ENCODE measurements around the gene TMEM250. TPM values are rescaled to one million over a fixed set of nuclear protein-coding genes. Genes with fewer than 3 reads are reported as not detected.

TMEM250 gene
- total RNA-seq, 4 donors from 2014 or later: 23.5 to 35.3 (median 25.6) TPM

DNA sequence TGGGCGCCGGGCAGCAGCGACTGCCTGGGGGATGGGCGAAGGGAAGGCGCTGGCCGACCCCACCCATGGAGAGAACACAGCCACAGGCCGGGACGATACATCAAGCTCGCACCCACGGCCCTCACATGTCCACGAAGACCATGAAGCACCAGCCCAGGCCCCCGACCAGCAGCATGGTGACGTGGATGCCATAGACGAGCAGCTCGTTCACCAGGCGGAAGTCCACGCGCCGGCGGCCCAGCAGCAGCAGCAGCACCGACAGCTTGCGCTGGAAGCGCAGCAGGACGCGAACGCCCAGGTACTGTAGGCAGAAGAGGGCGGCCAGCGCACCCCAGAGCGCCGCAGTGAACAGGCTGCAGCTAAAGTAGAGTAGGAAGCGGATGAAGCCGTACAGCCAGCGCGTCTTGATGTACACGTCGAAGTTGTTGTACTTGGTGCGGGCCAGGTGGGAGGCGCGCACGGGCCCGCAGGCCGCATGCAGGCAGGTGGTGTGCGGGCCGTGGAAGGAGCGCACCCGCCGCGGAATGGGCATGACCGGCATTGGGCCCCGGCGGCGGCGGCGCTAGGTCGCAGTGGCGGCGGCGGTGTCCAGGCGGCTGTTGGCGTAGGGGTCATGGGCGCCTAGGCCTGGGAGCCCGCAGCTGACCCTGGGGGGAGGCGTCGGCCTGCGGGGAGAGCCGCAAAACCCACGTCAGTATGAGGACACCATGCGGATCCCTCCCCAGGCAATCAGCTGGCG, 2.1 kb downstream of the TMEM250 start:
- no peak for DNase-seq

DNA sequence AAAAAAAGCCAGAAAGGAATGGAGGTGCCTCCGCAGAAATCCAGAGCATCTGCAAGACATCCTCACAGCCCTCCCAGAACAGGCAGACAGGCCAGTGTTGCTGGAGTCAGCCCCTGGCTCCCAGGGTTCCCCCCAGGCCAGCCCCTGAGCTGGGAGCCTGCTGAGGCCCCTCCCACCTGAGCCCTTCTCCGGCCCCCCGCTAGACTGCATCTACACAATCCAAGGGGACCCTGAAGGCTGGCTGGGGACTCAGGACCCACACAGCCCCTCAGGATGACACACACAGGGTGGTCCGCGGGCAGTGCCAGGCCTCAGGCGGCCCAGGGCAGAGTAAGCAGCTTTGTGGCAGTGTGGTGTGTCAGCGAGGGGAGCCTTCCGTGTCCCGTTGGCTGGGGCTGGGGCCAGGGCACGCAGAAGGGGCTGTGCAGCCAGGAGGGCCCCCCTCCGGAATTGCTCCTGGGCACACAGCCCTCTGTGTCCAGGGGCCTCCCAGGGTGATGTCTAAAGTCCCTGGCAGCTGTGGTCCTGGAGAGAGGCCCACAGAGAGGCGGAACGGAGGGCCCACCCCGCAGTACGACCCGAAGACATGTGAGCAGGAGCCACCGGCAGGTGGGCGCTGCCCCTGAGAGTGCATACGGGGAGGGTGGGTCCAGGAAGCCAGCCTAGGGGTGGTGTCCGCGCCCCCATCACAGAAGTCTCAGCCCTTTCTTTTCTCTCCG, 2.9 kb downstream of the TMEM250 start:
- TF ChIP-seq POLR2A (IDR thresholded peaks at IDR 0.05) (no peak), CTCF (IDR thresholded peaks at IDR 0.05) (no peak)
- intact Hi-C loops (cut with DNase I): loop anchor here (5.0 kb wide), 1 partner anchor 208 kb away; the partner anchor contains the start of gene CAMSAP1
- WGBS, 2 donors: 93% methylated on average over 13 of the region's 22 CpGs; no CpG with 5 or more reads in 1 of the 2 donors
- Histone ChIP-seq H3K4me3 (replicated peaks in 1 of 3) (no peak overlapping the region), H3K9me3 (no peaks in the 10 kb centered on the region), H3K27ac (no peak overlapping the region), H3K36me3 (no peaks in the 10 kb centered on the region), H3K4me1 (peaks cover 14 to 22% of the 10 kb centered on the region in 2 donors), H3K27me3 (no peaks in the 10 kb centered on the region)
- DNase-seq: no peak

More for the DNA sequence above, 2.1 kb downstream of the TMEM250 start:
- no peak for TF ChIP-seq CTCF (IDR thresholded peaks at IDR 0.05)
- TF ChIP-seq POLR2A (IDR thresholded peaks at IDR 0.05): no peak
- intact Hi-C loops (cut with DNase I): loop anchor here (5.0 kb wide), 1 partner anchor 209 kb away; the partner anchor contains the start of gene CAMSAP1
- Histone ChIP-seq H3K4me1 (peaks cover 14 to 22% of the 10 kb centered on the region in 2 donors), H3K27ac (no peak overlapping the region), H3K9me3 (no peaks in the 10 kb centered on the region), H3K4me3 (replicated peaks in 1 of 3) (no peak overlapping the region), H3K27me3 (no peaks in the 10 kb centered on the region), H3K36me3 (no peaks in the 10 kb centered on the region)
- 96 to 98% methylated on average over 30 to 57 of the region's 69 CpGs for WGBS, 2 donors

DNA sequence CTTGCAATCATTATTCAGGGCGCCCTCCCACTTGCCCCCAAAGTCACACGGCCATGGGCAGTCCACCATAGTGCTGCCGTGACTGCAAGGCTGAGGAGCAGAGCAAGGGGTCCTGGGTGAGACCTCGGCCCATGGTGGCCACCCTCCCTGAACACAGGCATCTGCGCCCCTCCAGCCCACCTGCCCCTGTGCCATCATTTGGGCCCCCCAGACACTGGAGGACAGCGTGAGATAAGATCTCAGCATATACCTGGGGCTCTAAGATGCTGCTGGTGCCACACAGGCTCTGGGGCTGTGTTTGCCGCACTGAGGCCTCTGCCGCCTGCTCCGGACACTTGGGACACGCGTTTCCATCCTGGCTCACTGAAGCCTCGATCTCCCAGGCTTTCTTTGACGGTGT, 3.5 kb downstream of the TMEM250 start:
- H3K36me3 ChIP-seq: no peaks in the 10 kb centered on the region
- intact Hi-C loops (cut with DNase I): loop anchor here (5.0 kb wide), 1 partner anchor 208 kb away; the partner anchor contains the start of gene CAMSAP1
- no peaks in the 10 kb centered on the region for H3K9me3 ChIP-seq

DNA sequence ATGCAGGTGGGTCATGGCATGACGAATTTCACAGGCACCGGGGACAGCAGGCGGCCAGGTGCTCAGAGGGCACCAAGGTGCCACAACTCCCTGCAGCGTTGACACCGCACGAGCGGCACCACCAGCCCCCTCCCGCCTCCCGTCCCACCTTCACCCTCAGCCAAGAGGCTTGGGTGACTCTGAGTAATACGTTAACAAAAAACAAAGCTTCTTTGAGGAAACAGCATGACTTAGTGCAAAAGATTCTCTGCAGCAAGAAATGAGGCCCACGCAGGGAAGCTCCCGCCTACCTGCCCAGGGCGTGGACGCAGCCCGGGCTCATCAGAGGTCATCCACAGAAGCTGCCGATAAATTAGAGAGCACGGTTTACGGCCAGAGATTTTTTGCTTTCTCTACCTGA, 4.1 kb downstream of the TMEM250 start:
- WGBS, 2 donors: 92 to 95% methylated on average over 13 to 18 of the region's 18 CpGs
- Histone ChIP-seq H3K9me3 (no peaks in the 10 kb centered on the region), H3K36me3 (no peaks in the 10 kb centered on the region), H3K4me3 (replicated peaks in 1 of 3) (no peak overlapping the region), H3K27me3 (no peaks in the 10 kb centered on the region), H3K4me1 (peaks cover 15 to 27% of the 10 kb centered on the region in 2 donors), H3K27ac (no peak overlapping the region)
- no peak for DNase-seq
- intact Hi-C loops (cut with DNase I): loop anchor here (5.0 kb wide), 1 partner anchor 207 kb away; the partner anchor contains the start of gene CAMSAP1
- TF ChIP-seq POLR2A (IDR thresholded peaks at IDR 0.05): no peak
- TF ChIP-seq CTCF (IDR thresholded peaks at IDR 0.05): no peak

More for the DNA sequence above, 3.5 kb downstream of the TMEM250 start:
- 93 to 96% methylated on average over 8 to 11 of the region's 13 CpGs for WGBS, 2 donors
- Histone ChIP-seq H3K27me3 (no peaks in the 10 kb centered on the region), H3K4me3 (replicated peaks in 1 of 3) (no peak overlapping the region), H3K27ac (no peak overlapping the region), H3K4me1 (peaks cover 16 to 27% of the 10 kb centered on the region in 2 donors)
- DNase-seq: no peak
- no peak for TF ChIP-seq CTCF (IDR thresholded peaks at IDR 0.05)
- TF ChIP-seq POLR2A (IDR thresholded peaks at IDR 0.05): no peak
